HCT116 (cell line): Measurements from ENCODE around the gene AHSP. TPM values are rescaled to one million over a fixed set of nuclear protein-coding genes. Genes with fewer than 3 reads are reported as not detected.

Source experiments
- ATAC-seq: fragments of 200-7000 bp; cut with Tn5 transposase; 2 replicates; pipeline ENCODE4 v1.9.1; 2020; ENCODE audit warnings: mild to moderate bottlenecking, moderate library complexity
- BruUV-seq: library from RNA; stranded (reverse); fragments of 400-500 nt; replicated peaks from 2 replicates; lab custom pipeline; 2021; lab: Mats Ljungman, UMichigan
- CTCF ChIA-PET: fragments of 300-600 bp; sonication (Branson Sonifier 250); formaldehyde crosslinking; loops from one replicate; lab custom pipeline; 2021; ENCODE audit warnings: antibody characterized with exemption; lab: Charles Lee
- POLR2A ChIA-PET: fragments of 300-600, 350-600 bp; sonication (Branson Sonifier 250); formaldehyde crosslinking; loops from one replicate; lab custom pipeline; 2021; ENCODE audit warnings: antibody characterized with exemption; lab: Charles Lee
- RAD21 ChIA-PET, 2 experiments: fragments of 300-600 bp; sonication (Branson Sonifier 250); formaldehyde crosslinking; loops; one replicate each; lab custom pipeline; 2023; ENCODE audit warnings: low total read pairs in 2 of 2; ENCODE audit not compliant: uncharacterized antibody in 2 of 2, unreplicated experiment in 2 of 2, low non-redundant PET in 1 of 2; lab: Charles Lee
- DNase-seq: peaks from one replicate; pipeline ENCODE4 v3.0.0-alpha.2; 2010; ENCODE audit warnings: low read depth, low spot score
- H2AFZ ChIP-seq: fragments of 200-600 bp; shearing (Covaris generic), sonication (generic); 2 replicates; pipeline ENCODE4 v1.6.1; 2017; ENCODE audit warnings: low read depth, mixed run types, mixed read lengths, antibody characterized with exemption, low read length; ENCODE audit not compliant: poor library complexity, severe bottlenecking
- H3K27ac ChIP-seq: 2 replicates; pipeline ENCODE4 v1.5.1; 2012; ENCODE audit warnings: low read depth, low read length
- H3K27me3 ChIP-seq: fragments of 200-600 bp; sonication (generic); 2 replicates; pipeline ENCODE4 v1.6.1; 2016; ENCODE audit warnings: mixed run types, low read length, mixed read lengths; ENCODE audit not compliant: insufficient read depth
- H3K36me3 ChIP-seq, 2 experiments: fragments of 200-500 bp in 1 of 2; fragments of 200-600 bp in 1 of 2; sonication (Bioruptor generic) in 1 of 2; sonication (generic) in 1 of 2; 2 replicates each; pipeline versions ENCODE4 v1.5.1 to v1.6.1; 2014 to 2016; ENCODE audit warnings: low read length in 2 of 2, inconsistent platforms in 1 of 2, mixed read lengths in 1 of 2, mixed run types in 1 of 2; ENCODE audit not compliant: insufficient read depth in 2 of 2, control insufficient read depth in 1 of 2
- H3K4me1 ChIP-seq, 2 experiments: fragments of 200-600 bp in 1 of 2; sonication (generic) in 1 of 2; 2 replicates each; pipeline versions ENCODE4 v1.5.1 to v1.6.1; 2012 to 2017; ENCODE audit warnings: low read length in 2 of 2, inconsistent platforms in 1 of 2, mild to moderate bottlenecking in 1 of 2, mixed read lengths in 1 of 2, mixed run types in 1 of 2, moderate library complexity in 1 of 2; ENCODE audit not compliant: insufficient read depth in 2 of 2, control insufficient read depth in 1 of 2
- H3K4me2 ChIP-seq: fragments of 200-600 bp; sonication (generic); 2 replicates; pipeline ENCODE4 v1.6.1; 2017; ENCODE audit warnings: mixed run types, low read length, mixed read lengths
- H3K4me3 ChIP-seq, 2 experiments: fragments of 200-600 bp in 1 of 2; sonication (generic) in 1 of 2; replicated peaks in 1 of 2; 2 replicates each; pipeline ENCODE4 v1.5.1; 2011 to 2016; ENCODE audit warnings: low read length in 2 of 2, control low read depth in 1 of 2, low read depth in 1 of 2, mild to moderate bottlenecking in 1 of 2, mixed read lengths in 1 of 2, mixed run types in 1 of 2
- H3K79me2 ChIP-seq: fragments of 200-600 bp; sonication (generic); 2 replicates; pipeline ENCODE4 v1.6.1; 2017; ENCODE audit warnings: mild to moderate bottlenecking, mixed run types, low read length, moderate library complexity, mixed read lengths; ENCODE audit not compliant: insufficient read depth
- H3K9ac ChIP-seq: fragments of 200-600 bp; sonication (generic); 2 replicates; pipeline ENCODE4 v1.6.1; 2016; ENCODE audit warnings: low read length, mixed read lengths
- H3K9me2 ChIP-seq: fragments of 200-600 bp; sonication (generic), shearing (Covaris generic); 2 replicates; pipeline ENCODE4 v1.6.1; 2017; ENCODE audit warnings: mixed run types, mild to moderate bottlenecking, moderate library complexity; ENCODE audit not compliant: insufficient read depth
- H3K9me3 ChIP-seq, 2 experiments: fragments of 200-500 bp in 1 of 2; fragments of 200-600 bp in 1 of 2; sonication (Bioruptor generic) in 1 of 2; sonication (generic) in 1 of 2; 2 replicates each; pipeline ENCODE4 v1.6.1; 2014 to 2017; ENCODE audit warnings: low read length in 2 of 2, mixed read lengths in 2 of 2, inconsistent platforms in 1 of 2, low read depth in 1 of 2, mild to moderate bottlenecking in 1 of 2, mixed run types in 1 of 2, moderate library complexity in 1 of 2; ENCODE audit not compliant: control insufficient read depth in 1 of 2, insufficient read depth in 1 of 2
- H4K20me1 ChIP-seq: fragments of 200-600 bp; sonication (generic), shearing (Covaris generic); 2 replicates; pipeline ENCODE4 v1.6.1; 2017; ENCODE audit warnings: mixed run types, mild to moderate bottlenecking, moderate library complexity; ENCODE audit not compliant: insufficient read depth
- ATF3 ChIP-seq: IDR thresholded peaks from 2 replicates; pipeline ENCODE4 v1.6.1; 2012
- CBX3 ChIP-seq: IDR thresholded peaks from 2 replicates; pipeline ENCODE4 v1.6.1; 2012; ENCODE audit warnings: low read depth
- CEBPB ChIP-seq: IDR thresholded peaks from 2 replicates; pipeline ENCODE4 v1.6.1; 2012; ENCODE audit warnings: low read depth
- CTCF ChIP-seq, 3 experiments: fragments of 200-600 bp in 1 of 3; sonication (generic) in 1 of 3; IDR thresholded peaks in 2 of 3; conservative IDR thresholded peaks in 1 of 3; 2 replicates each; pipeline ENCODE4 v1.5.1; 2012 to 2017; ENCODE audit warnings: low read depth in 2 of 3, low read length in 2 of 3, antibody characterized with exemption in 1 of 3, borderline replicate concordance in 1 of 3, control low read depth in 1 of 3, mild to moderate bottlenecking in 1 of 3, mixed read lengths in 1 of 3, mixed run types in 1 of 3, moderate library complexity in 1 of 3; ENCODE audit not compliant: insufficient read depth in 1 of 3
- EGR1 ChIP-seq: IDR thresholded peaks from 2 replicates; pipeline ENCODE4 v1.6.1; 2012; ENCODE audit warnings: low read depth
- ELF1 ChIP-seq: IDR thresholded peaks from 2 replicates; pipeline ENCODE4 v1.6.1; 2012; ENCODE audit warnings: low read depth, borderline replicate concordance
- EZH2 ChIP-seq: fragments of 200-600 bp; sonication (generic); IDR thresholded peaks from 2 replicates; pipeline ENCODE4 v1.6.1; 2017; ENCODE audit warnings: antibody characterized with exemption, mixed run types
- EZH2phosphoT487 ChIP-seq: fragments of 200-600 bp; IDR thresholded peaks from 2 replicates; pipeline ENCODE4 v1.6.1; 2018; ENCODE audit warnings: antibody characterized with exemption, borderline replicate concordance
- JUND ChIP-seq: IDR thresholded peaks from 2 replicates; pipeline ENCODE4 v1.6.1; 2012
- MAX ChIP-seq: IDR thresholded peaks from 2 replicates; pipeline ENCODE4 v1.6.1; 2012
- POLR2A ChIP-seq: IDR thresholded peaks from 2 replicates; pipeline ENCODE4 v1.7.0; 2011; ENCODE audit warnings: borderline replicate concordance; ENCODE audit not compliant: insufficient read depth, insufficient read length; ENCODE audit errors: extremely low read depth
- POLR2AphosphoS5 ChIP-seq: IDR thresholded peaks from 2 replicates; pipeline ENCODE4 v1.6.1; 2011; ENCODE audit warnings: mild to moderate bottlenecking, low read depth, low read length, moderate library complexity
- REST ChIP-seq: IDR thresholded peaks from 2 replicates; pipeline ENCODE4 v1.6.1; 2012; ENCODE audit warnings: low read depth
- SP1 ChIP-seq: IDR thresholded peaks from 2 replicates; pipeline ENCODE4 v1.6.1; 2012; ENCODE audit warnings: low read depth
- SRF ChIP-seq: IDR thresholded peaks from 2 replicates; pipeline ENCODE4 v1.6.1; 2012; ENCODE audit warnings: low read depth
- TCF7L2 ChIP-seq: IDR thresholded peaks from 2 replicates; pipeline ENCODE4 v1.7.0; 2011; ENCODE audit warnings: borderline replicate concordance, inconsistent platforms; ENCODE audit not compliant: insufficient read depth, insufficient read length; ENCODE audit errors: extremely low read depth
- ZBTB33 ChIP-seq: IDR thresholded peaks from 2 replicates; pipeline ENCODE4 v1.6.1; 2011; ENCODE audit warnings: mild to moderate bottlenecking, low read length, moderate library complexity; ENCODE audit not compliant: insufficient replicate concordance; ENCODE audit errors: extremely low read depth
- ZFX ChIP-seq: fragments of 450-650 bp; IDR thresholded peaks from 2 replicates; pipeline ENCODE4 v1.6.1; 2017
- intact Hi-C: fragments of 100-400 bp; cut with micrococcal nuclease; formaldehyde crosslinking; loops from 2 replicates; pipeline ENCODE4 v1.10.0; 2022
- total RNA-seq: library from RNA; stranded (reverse); gene quantifications from one replicate; pipeline ENCODE4 v1.2.1, GENCODE V29; 2021; ENCODE audit not compliant: unreplicated experiment

AHSP gene
- total RNA-seq, 1 experiment from 2014 or later, result not detected

GRCh38 chr16:31483081-31483480 lies 44.6 kb upstream of the AHSP start, which contains the start of gene SLC5A2:
Gene SLC5A2, plus strand, starts transcription at chr16:31483123. Its CDS starts 14 bp downstream, at chr16:31483137.
- intact Hi-C loops, result no loop called here
- H3K79me2 ChIP-seq, result no peaks in the 10 kb centered on the region
- ATAC-seq, result no peak
- ChIA-PET POLR2A (no interaction called here), CTCF (interaction anchor here (1.4 kb wide), 1 partner anchor 10 kb away, joined by 3 read pairs; no protein-coding TSS in a partner anchor), RAD21 (no interaction called here)
- H3K4me2 ChIP-seq, result no peak within 1 kb of the TSS
- H3K9me2 ChIP-seq, result no peaks in the 10 kb centered on the region
- no peaks in the 10 kb centered on the region for H3K9me3 ChIP-seq
- H3K27me3 ChIP-seq, result no peaks in the 10 kb centered on the region
- no TSS peak for BruUV-seq
- no peak within 1 kb of the TSS for H3K4me3 ChIP-seq
- no peak within 1 kb of the TSS for H3K9ac ChIP-seq
- no peaks in the 10 kb centered on the region for H4K20me1 ChIP-seq
- DNase-seq, result no peak
- H3K4me1 ChIP-seq, result peaks cover 8 to 24% of the 10 kb centered on the region in 2 experiments; a peak in 3 of 4 replicates
- no peak within 1 kb of the TSS for H2AFZ ChIP-seq
- no peaks in the 10 kb centered on the region for H3K36me3 ChIP-seq
- TF ChIP-seq EGR1 (no peak), SRF (no peak), SP1 (no peak), POLR2A (no peak), JUND (no peak), MAX (no peak), CEBPB (no peak), POLR2AphosphoS5 (no peak), ZFX (no peak), ZBTB33 (no peak), CTCF (IDR thresholded peaks at IDR 0.05 in 2 of 3, conservative IDR thresholded peaks at IDR 0.05 in 1 of 3; ENCODE audit: borderline replicate concordance in 1 of 3, insufficient read depth in 1 of 3, low read depth in 2 of 3, low read length in 2 of 3) (no peak), CBX3 (no peak), EZH2 (no peak), TCF7L2 (no peak), REST (no peak), ELF1 (no peak), EZH2phosphoT487 (no peak), ATF3 (no peak)
- no peak within 1 kb of the TSS for H3K27ac ChIP-seq
